K562 (cell line): Measurements from ENCODE around the gene COMMD1. TPM values are rescaled to one million over a fixed set of nuclear protein-coding genes. Genes with fewer than 3 reads are reported as not detected.

Experiments used
- CHD1 ChIP-seq: fragments of 200-600 bp; sonication (generic); IDR thresholded peaks from one replicate; pipeline ENCODE4 v1.6.1; 2012; ENCODE audit warnings: mild to moderate bottlenecking, moderate library complexity, low read length, inconsistent platforms
- EGR1 ChIP-seq: fragments of 450-650 bp; conservative IDR thresholded peaks from 2 replicates; pipeline ENCODE4 v1.6.1; 2017; ENCODE audit warnings: mild to moderate bottlenecking
- ELF2 ChIP-seq: fragments of 250-450 bp; sonication (Bioruptor Pico); IDR thresholded peaks from 2 replicates; pipeline ENCODE4 v1.5.0; 2021; ENCODE audit warnings: mild to moderate bottlenecking
- HBP1 ChIP-seq: fragments of 450-650 bp; formaldehyde crosslinking; IDR thresholded peaks from 2 replicates; pipeline ENCODE4 v1.4.0; 2022; ENCODE audit warnings: missing genetic modification characterization
- MLX ChIP-seq, 2 experiments: fragments of 450-650 bp in 1 of 2; sonication (generic) in 1 of 2; formaldehyde crosslinking; conservative IDR thresholded peaks; 2 replicates each; pipeline versions ENCODE4 v1.4.0 to v1.8.1; 2020 to 2022; ENCODE audit warnings: mild to moderate bottlenecking in 1 of 2, missing genetic modification reagents in 1 of 2
- NCOA6 ChIP-seq: fragments of 450-650 bp; IDR thresholded peaks from 2 replicates; pipeline ENCODE4 v1.6.1; 2017; ENCODE audit warnings: mild to moderate bottlenecking
- NFRKB ChIP-seq: fragments of 450-650 bp; IDR thresholded peaks from 2 replicates; pipeline ENCODE4 v1.6.1; 2016; ENCODE audit warnings: low read depth
- POLR2G ChIP-seq: fragments of 200-400 bp; formaldehyde crosslinking; IDR thresholded peaks from 2 replicates; pipeline ENCODE4 v1.6.1; 2017; ENCODE audit warnings: low read depth, mild to moderate bottlenecking, antibody characterized with exemption, low read length, moderate library complexity
- SMAD1 ChIP-seq: fragments of 150-350 bp; IDR thresholded peaks from 2 replicates; pipeline ENCODE4 v1.6.1; 2014; ENCODE audit warnings: low read length, low read depth; ENCODE audit not compliant: partially characterized antibody
- SMAD4 ChIP-seq: fragments of 250-450 bp; sonication (Bioruptor Pico); conservative IDR thresholded peaks from 2 replicates; pipeline ENCODE4 v1.8.0; 2021; ENCODE audit warnings: inconsistent platforms, mild to moderate bottlenecking, moderate library complexity
- SRSF1 ChIP-seq: fragments of 200-400 bp; formaldehyde crosslinking; IDR thresholded peaks from 2 replicates; pipeline ENCODE4 v1.6.1; 2017; ENCODE audit warnings: mild to moderate bottlenecking, low read depth, low read length, moderate library complexity
- STAT5A ChIP-seq: IDR thresholded peaks from 2 replicates; pipeline ENCODE4 v1.6.1; 2012; ENCODE audit warnings: low read length, inconsistent platforms, borderline replicate concordance
- TAF7 ChIP-seq: fragments of 450-650 bp; IDR thresholded peaks from 2 replicates; pipeline ENCODE4 v1.6.1; 2016; ENCODE audit warnings: missing genetic modification characterization, missing compliant biosample characterization
- TARDBP ChIP-seq: fragments of 450-650 bp; IDR thresholded peaks from 2 replicates; pipeline ENCODE4 v1.6.1; 2016
- TBP ChIP-seq: optimal IDR thresholded peaks from 2 replicates; pipeline ENCODE3; 2011; ENCODE audit warnings: low read depth, low read length, improper control_type of control experiment
- TRIM25 ChIP-seq: fragments of 450-650 bp; IDR thresholded peaks from 2 replicates; pipeline ENCODE4 v1.7.0; 2016; ENCODE audit warnings: borderline replicate concordance
- ZFX ChIP-seq: sonication (generic); formaldehyde crosslinking; IDR thresholded peaks from 2 replicates; pipeline ENCODE4 v1.8.0; 2022; ENCODE audit warnings: mild to moderate bottlenecking, missing genetic modification reagents, moderate library complexity
- ZNF212 ChIP-seq: fragments of 450-650 bp; formaldehyde crosslinking; IDR thresholded peaks from 2 replicates; pipeline ENCODE4 v1.4.0; 2020; ENCODE audit warnings: mild to moderate bottlenecking
- ZNF217 ChIP-seq: sonication (generic); formaldehyde crosslinking; IDR thresholded peaks from 2 replicates; pipeline ENCODE4 v1.8.0; 2022; ENCODE audit warnings: mild to moderate bottlenecking, missing genetic modification reagents
- ZNF586 ChIP-seq: fragments of 450-650 bp; formaldehyde crosslinking; conservative IDR thresholded peaks from 2 replicates; pipeline ENCODE4 v1.4.0; 2020; ENCODE audit warnings: mild to moderate bottlenecking, moderate library complexity
- ZNF592 ChIP-seq: fragments of 450-650 bp; IDR thresholded peaks from 2 replicates; pipeline ENCODE4 v1.6.1; 2017; ENCODE audit warnings: antibody characterized with exemption, mild to moderate bottlenecking
- polyA plus RNA-seq, 8 experiments: library from polyadenylated mRNA; depleted of rRNA in 4 of 8; stranded (reverse) in 5 of 8; unstranded in 3 of 8; fragments of >200 nt; fragmentation: Nextera tagmentation in 2 of 8; fragmentation: Illumina TruSeq in 1 of 8; extraction: Ambion mirVana in 2 of 8; extraction: Trizol in 1 of 8; gene quantifications; 2 replicates each; pipeline versions ENCODE4 v1.2.1 to v1.2.3, GENCODE V29; 2011 to 2014; ENCODE audit warnings: inconsistent platforms in 1 of 8, missing spikeins in 1 of 8
- total RNA-seq, 7 experiments: library from RNA; depleted of rRNA in 6 of 7; stranded (reverse); fragments of >200 nt in 6 of 7; fragmentation: Illumina TruSeq in 2 of 7; extraction: Trizol in 2 of 7; gene quantifications; 2 replicates each; pipeline versions ENCODE4 v1.2.1 to v1.2.3, GENCODE V29; 2011 to 2021; ENCODE audit warnings: low replicate concordance in 1 of 7

Gene COMMD1
- total and polyA plus RNA-seq, 9 of the 15 experiments (the other 6 are each of a cell fraction or from before 2014, with no cell fraction given): 14.4 to 77.0 (median 21.4) TPM

GRCh38 chr2:61888267-61889055, 17.0 kb upstream of the COMMD1 start, which contains the start of gene CCT4 (continued):
- no peak for TF ChIP-seq ZNF592
- TF ChIP-seq TARDBP: peak; percentile 76
- peak; percentile 28 for TF ChIP-seq CHD1
- no peak for TF ChIP-seq MLX (CRISPR knock-in tag; conservative IDR thresholded peaks at IDR 0.05)
- TF ChIP-seq STAT5A: no peak
- peak; percentile 33; the same call in 1 of the 2 replicates for TF ChIP-seq TRIM25
- 0 out of 2 replicates have a peak, but pooled peaks have one; percentile 74 for TF ChIP-seq HBP1 (CRISPR knock-in tag)
- no peak for TF ChIP-seq NCOA6
- TF ChIP-seq EGR1: peak; percentile 98
- TF ChIP-seq TAF7 (tag): peak; percentile 99
- TF ChIP-seq TBP: peak; percentile 96
- 0 out of 2 replicates have a peak, but pooled peaks have one; percentile 16 for TF ChIP-seq ZNF212 (CRISPR knock-in tag)
- TF ChIP-seq SMAD4 (CRISPR knock-in tag): peak; percentile 57; the same call in 1 of the 2 replicates
- TF ChIP-seq NFRKB: peak; percentile 72; the same call in 1 of the 2 replicates
- peak; percentile 86 for TF ChIP-seq ZFX (CRISPR knock-in tag)
- peak; percentile 73 for TF ChIP-seq SMAD1
- TF ChIP-seq SRSF1: peak; percentile 86; the same call in 1 of the 2 replicates
- no peak for TF ChIP-seq ZNF217 (CRISPR knock-in tag)
- TF ChIP-seq ELF2 (CRISPR knock-in tag): peak; percentile 81
- peak; percentile 99 for TF ChIP-seq POLR2G
- no peak for TF ChIP-seq ZNF586
